ENCODE measurements around the gene RAPSN.

DNA sequence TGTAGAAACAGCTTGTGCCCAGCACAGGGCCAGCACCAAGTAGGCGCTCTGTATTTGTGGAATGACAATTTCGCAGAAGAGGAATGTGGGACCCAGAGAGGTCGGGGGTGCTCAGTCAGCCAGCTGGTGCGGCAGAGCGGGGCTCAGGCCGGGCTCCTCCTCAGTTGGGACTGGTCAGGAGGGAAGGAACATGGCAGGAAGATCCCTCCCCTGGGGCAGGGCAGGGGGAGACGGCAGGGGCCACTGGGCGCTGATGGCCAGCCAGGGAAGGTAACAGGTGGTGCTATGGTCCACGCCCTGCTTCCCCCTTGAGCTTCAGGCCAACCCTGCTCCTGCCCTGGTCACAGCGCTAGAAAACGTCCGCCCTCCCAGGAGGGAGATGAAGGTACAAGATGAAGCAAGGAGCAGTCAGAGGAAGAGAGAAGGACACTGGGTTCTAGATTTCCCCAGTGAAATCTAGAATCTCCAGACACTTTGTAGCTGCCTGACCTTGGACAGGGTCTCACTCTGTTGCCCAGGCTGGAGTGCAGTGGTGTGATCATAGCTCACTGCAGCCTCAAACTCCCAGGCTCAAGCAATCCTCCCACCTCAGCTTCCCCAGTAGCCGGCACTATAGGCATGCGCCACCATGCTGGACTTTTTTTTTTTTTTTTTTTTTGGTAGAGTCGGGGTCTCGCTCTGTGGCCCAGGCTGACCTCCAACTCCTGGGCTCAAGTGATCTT is 57.1 kb downstream of the RAPSN start:
- no peak for TF ChIP-seq CTCF (IDR thresholded peaks at IDR 0.05)
- no peak for TF ChIP-seq POLR2A (IDR thresholded peaks at IDR 0.05)
